AG09309 (cell line): ENCODE data around the gene ASPRV1.

Experiments
- DNase-seq: peaks from one replicate; pipeline ENCODE4 v3.0.0-alpha.2; 2010; ENCODE audit warnings: low read depth
- H3K4me3 ChIP-seq: 2 replicates; pipeline ENCODE4 v1.5.1; 2011; ENCODE audit warnings: mild to moderate bottlenecking, low read depth, low read length, moderate library complexity; ENCODE audit not compliant: control insufficient read depth
- CTCF ChIP-seq: IDR thresholded peaks from 2 replicates; pipeline ENCODE4 v1.5.1; 2011; ENCODE audit warnings: mild to moderate bottlenecking, low read depth, low read length, inconsistent platforms; ENCODE audit not compliant: insufficient read depth, control insufficient read depth; ENCODE audit errors: missing control alignments

ASPRV1 gene

GRCh38 chr2:69944756-69945155 lies 16.7 kb downstream of the ASPRV1 start:
- TF ChIP-seq CTCF: no peak
- no peak overlapping the region for H3K4me3 ChIP-seq
- no peak for DNase-seq

DNA sequence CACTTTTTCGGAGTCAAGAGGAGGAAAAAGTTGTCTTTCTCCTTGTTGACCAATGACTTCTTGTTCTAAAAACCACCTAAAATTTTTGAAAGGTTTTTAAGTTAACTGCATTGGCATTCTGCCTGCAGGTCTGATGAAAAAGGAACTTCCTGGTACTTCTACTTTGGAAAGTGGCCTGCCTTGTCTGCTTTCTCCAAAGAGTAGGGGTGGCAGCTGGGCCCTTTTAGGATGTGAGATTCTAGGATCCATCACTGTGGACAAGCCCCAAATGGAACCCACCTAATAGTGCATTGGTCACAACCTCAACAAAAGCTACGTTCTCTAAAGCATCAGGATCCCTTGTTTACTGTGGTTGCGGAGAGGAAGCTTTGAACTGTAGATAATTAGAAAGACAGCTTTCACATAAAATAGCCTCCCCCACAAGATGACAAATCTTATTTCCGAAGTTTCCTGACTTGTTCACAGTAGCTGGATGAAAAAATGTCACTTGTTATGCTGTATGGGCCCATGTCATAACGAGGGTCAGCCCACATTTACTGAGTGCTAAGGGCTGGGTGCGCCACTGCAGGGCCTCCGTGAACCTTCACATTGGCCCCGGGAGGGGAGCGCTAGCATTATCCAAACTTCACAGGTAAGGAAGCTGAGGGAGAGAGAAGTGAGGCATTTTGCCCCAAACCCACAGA lies 17.4 kb downstream of the ASPRV1 start:
- no peak for DNase-seq
- TF ChIP-seq CTCF: no peak
- H3K4me3 ChIP-seq: no peak overlapping the region

DNA sequence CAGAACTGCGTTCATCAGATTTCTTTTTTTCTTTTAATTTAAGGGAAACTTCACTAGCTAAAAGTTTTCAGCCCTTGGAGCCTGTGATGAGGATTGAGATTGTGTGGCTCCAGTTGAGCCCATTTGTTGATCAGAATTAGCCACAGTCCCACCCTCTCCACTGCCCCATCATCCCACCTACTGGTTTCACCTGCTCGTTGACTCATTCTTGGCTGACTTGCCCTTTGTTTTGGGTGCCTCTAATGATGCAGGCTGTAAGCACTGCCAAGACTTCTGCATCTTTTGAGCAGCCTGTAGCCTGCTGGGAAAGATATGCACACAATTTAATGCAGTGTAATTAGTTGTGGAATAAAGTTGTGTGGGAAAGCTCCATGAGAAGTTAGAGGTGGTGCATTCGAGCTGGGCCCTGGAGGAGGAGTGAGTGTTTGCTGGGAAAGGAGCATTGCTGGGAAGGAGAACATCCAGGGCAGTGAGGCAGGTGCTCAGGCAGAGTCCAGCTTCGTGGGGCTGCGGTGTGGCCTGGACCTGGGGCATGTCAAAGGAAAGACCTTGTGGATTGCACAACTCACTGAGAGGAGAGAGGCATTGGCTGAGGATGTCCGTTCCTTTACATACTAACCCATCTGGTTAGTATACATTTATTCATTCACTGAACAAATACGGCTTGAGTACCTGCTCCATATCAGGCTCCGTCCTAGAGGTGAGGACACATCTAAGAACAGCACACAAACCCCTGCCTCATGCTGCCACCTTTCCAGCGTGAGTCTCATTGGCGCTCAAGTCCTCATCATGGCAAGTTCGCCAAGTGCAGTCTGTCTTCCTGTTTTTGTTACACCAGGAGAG lies 18.2 kb downstream of the ASPRV1 start:
- TF ChIP-seq CTCF: no peak
- no peak for DNase-seq
- no peak overlapping the region for H3K4me3 ChIP-seq

- DNase-seq: no peak
- no peak for TF ChIP-seq CTCF
- no peak overlapping the region for H3K4me3 ChIP-seq
Measured at GRCh38 chr2:69940691-69941090, 20.7 kb downstream of the ASPRV1 start.

GRCh38 chr2:69939722-69940121 lies 21.7 kb downstream of the ASPRV1 start:
- no peak overlapping the region for H3K4me3 ChIP-seq
- DNase-seq: no peak
- no peak for TF ChIP-seq CTCF

DNA sequence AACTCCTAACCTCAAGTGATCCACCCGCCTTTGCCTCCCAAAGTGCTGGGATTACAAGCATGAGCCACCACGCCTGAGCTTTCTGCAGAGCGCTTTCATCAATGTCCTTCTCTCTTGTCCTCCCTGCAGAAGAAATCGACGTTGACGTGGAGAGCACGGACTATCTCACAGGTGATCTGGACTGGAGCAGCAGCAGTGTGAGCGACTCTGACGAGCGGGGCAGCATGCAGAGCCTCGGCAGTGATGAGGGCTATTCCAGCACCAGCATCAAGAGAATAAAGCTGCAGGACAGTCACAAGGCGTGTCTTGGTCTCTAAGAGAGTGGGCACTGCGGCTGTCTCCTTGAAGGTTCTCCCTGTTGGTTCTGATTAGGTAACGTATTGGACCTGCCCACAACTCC lies 23.5 kb downstream of the ASPRV1 start:
- no peak for DNase-seq
- no peak overlapping the region for H3K4me3 ChIP-seq
- TF ChIP-seq CTCF: no peak
